ENCODE results near the gene C4B.
"Not testable (repeated sequence)": the region's sequence is repeated elsewhere in the genome, so short reads cannot be mapped to it uniquely, and the experiment has no call there.

C4B gene

GRCh38 chr6:31972709-31973350 lies 41.8 kb upstream of the C4B start:
- no peak for DNase-seq (ENCODE audit: extremely low spot score)
- CTCF ChIA-PET, result no interaction called here
- TF ChIP-seq PKNOX1 (IDR thresholded peaks at IDR 0.05) (peak; percentile 63), SUZ12 (IDR thresholded peaks at IDR 0.05) (no peak)
- POLR2A ChIA-PET, result interaction anchor here (1.2 to 7.0 kb wide), 8 partner anchors 7 to 320 kb away, joined by 3 to 84 read pairs (median 6); partner anchors contain the start of genes BAG6, LSM2, NELFE and SKIC2

GRCh38 chr6:31976065-31976464 lies 38.5 kb upstream of the C4B start:
- CTCF ChIA-PET, result interaction anchor here (0.7 kb wide), 1 partner anchor 56 kb away, joined by 7 read pairs; no protein-coding TSS in a partner anchor
- POLR2A ChIA-PET; DNase-seq (ENCODE audit: extremely low spot score): not testable (repeated sequence)

- TF ChIP-seq LEF1 (IDR thresholded peaks at IDR 0.05; ENCODE audit: borderline replicate concordance) (no peak), FOXM1 (IDR thresholded peaks at IDR 0.05; ENCODE audit: borderline replicate concordance) (no peak), TARDBP (IDR thresholded peaks at IDR 0.05) (no peak), BHLHE40 (IDR thresholded peaks at IDR 0.05; ENCODE audit: borderline replicate concordance) (no peak), HDGF (IDR thresholded peaks at IDR 0.05; ENCODE audit: borderline replicate concordance) (no peak), SUZ12 (IDR thresholded peaks at IDR 0.05) (no peak), FOXA1 (IDR thresholded peaks at IDR 0.05) (no peak), FOXK2 (IDR thresholded peaks at IDR 0.05) (no peak), NFRKB (IDR thresholded peaks at IDR 0.05) (no peak), CTBP1 (IDR thresholded peaks at IDR 0.05; ENCODE audit: borderline replicate concordance) (no peak), ELF4 (IDR thresholded peaks at IDR 0.05) (no peak), ARNT (IDR thresholded peaks at IDR 0.05) (no peak), L3MBTL2 (conservative IDR thresholded peaks at IDR 0.05) (no peak), ZNF384 (IDR thresholded peaks at IDR 0.05) (no peak), SP1 (IDR thresholded peaks at IDR 0.05) (no peak), PKNOX1 (IDR thresholded peaks at IDR 0.05) (no peak)
- CTCF ChIA-PET, result interaction anchor here (0.7 kb wide), 1 partner anchor 126 kb away, joined by 4 read pairs; no protein-coding TSS in a partner anchor
- POLR2A ChIA-PET, result no interaction called here
- DNase-seq (ENCODE audit: extremely low spot score), result no peak
Measured at GRCh38 chr6:31977816-31978431, 36.7 kb upstream of the C4B start.

- ChIA-PET CTCF (no interaction called here), POLR2A (no interaction called here)
- TF ChIP-seq SP1 (IDR thresholded peaks at IDR 0.05), result no peak
- no peak for TF ChIP-seq HDGF (IDR thresholded peaks at IDR 0.05; ENCODE audit: borderline replicate concordance)
- no peak for TF ChIP-seq ZNF384 (IDR thresholded peaks at IDR 0.05)
- TF ChIP-seq LEF1 (IDR thresholded peaks at IDR 0.05; ENCODE audit: borderline replicate concordance), result no peak
- no peak for TF ChIP-seq PKNOX1 (IDR thresholded peaks at IDR 0.05)
- DNase-seq (ENCODE audit: extremely low spot score), result no peak
Measured at GRCh38 chr6:31978831-31979230, 35.8 kb upstream of the C4B start.

- CTCF ChIA-PET, result no interaction called here
- TF ChIP-seq FOXA1 (IDR thresholded peaks at IDR 0.05), result no peak
- TF ChIP-seq HDGF (IDR thresholded peaks at IDR 0.05; ENCODE audit: borderline replicate concordance), result no peak
- TF ChIP-seq BHLHE40 (IDR thresholded peaks at IDR 0.05; ENCODE audit: borderline replicate concordance), result no peak
- TF ChIP-seq SP1 (IDR thresholded peaks at IDR 0.05), result no peak
- no peak for TF ChIP-seq ELF4 (IDR thresholded peaks at IDR 0.05)
- TF ChIP-seq FOXK2 (IDR thresholded peaks at IDR 0.05), result no peak
- no peak for TF ChIP-seq LEF1 (IDR thresholded peaks at IDR 0.05; ENCODE audit: borderline replicate concordance)
- TF ChIP-seq ARNT (IDR thresholded peaks at IDR 0.05), result no peak
- no peak for TF ChIP-seq L3MBTL2 (conservative IDR thresholded peaks at IDR 0.05)
- no peak for TF ChIP-seq CTBP1 (IDR thresholded peaks at IDR 0.05; ENCODE audit: borderline replicate concordance)
- DNase-seq (ENCODE audit: extremely low spot score), result no peak
- POLR2A ChIA-PET, result no interaction called here
Measured at GRCh38 chr6:31979238-31979898, 35.2 kb upstream of the C4B start.

- POLR2A ChIA-PET, result interaction anchor here (1.0 kb wide), 1 partner anchor 8 kb away, joined by 3 read pairs; the partner anchor contains the start of gene DXO
- CTCF ChIA-PET; DNase-seq (ENCODE audit: extremely low spot score): not testable (repeated sequence)
Measured at GRCh38 chr6:31980195-31980876, 34.3 kb upstream of the C4B start.

GRCh38 chr6:31980998-31981397 lies 33.6 kb upstream of the C4B start:
- CTCF ChIA-PET; POLR2A ChIA-PET; DNase-seq (ENCODE audit: extremely low spot score): not testable (repeated sequence)

- POLR2A ChIA-PET; DNase-seq (ENCODE audit: extremely low spot score); CTCF ChIA-PET: not testable (repeated sequence)
Measured at GRCh38 chr6:31981744-31982143, 32.9 kb upstream of the C4B start, which contains the start of gene C4A. Gene C4A, plus strand, starts transcription at chr6:31982057. Its CDS starts 51 bp downstream, at chr6:31982108.

GRCh38 chr6:31989363-31989762 lies 25.2 kb upstream of the C4B start:
- POLR2A ChIA-PET; DNase-seq (ENCODE audit: extremely low spot score); CTCF ChIA-PET: not testable (repeated sequence)

GRCh38 chr6:31994421-31994820 lies 20.2 kb upstream of the C4B start:
- DNase-seq (ENCODE audit: extremely low spot score); CTCF ChIA-PET; POLR2A ChIA-PET: not testable (repeated sequence)

GRCh38 chr6:31996385-31996784 lies 18.2 kb upstream of the C4B start:
- DNase-seq (ENCODE audit: extremely low spot score); CTCF ChIA-PET; POLR2A ChIA-PET: not testable (repeated sequence)
